GM15510 (cell line): ENCODE results near the gene TACR1.

Source experiments
- POLR2A ChIP-seq: IDR thresholded peaks from 3 replicates; pipeline ENCODE4 v1.6.1; 2011; ENCODE audit warnings: borderline replicate concordance; ENCODE audit not compliant: insufficient read length; ENCODE audit errors: extremely low read depth

TACR1 gene

GRCh38 chr2:75200140-75201096, 1.1 kb upstream of the TACR1 start:
- no peak for TF ChIP-seq POLR2A

GRCh38 chr2:75195076-75195691, 4.1 kb downstream of the TACR1 start:
- no peak for TF ChIP-seq POLR2A

- no peak for TF ChIP-seq POLR2A
Measured at GRCh38 chr2:75194184-75194868, 5.0 kb downstream of the TACR1 start.

- no peak for TF ChIP-seq POLR2A
Measured at GRCh38 chr2:75192496-75192895, 6.8 kb downstream of the TACR1 start.

- TF ChIP-seq POLR2A = no peak
Measured at GRCh38 chr2:75190271-75190990, 8.9 kb downstream of the TACR1 start.

GRCh38 chr2:75186821-75187220, 12.5 kb downstream of the TACR1 start:
- TF ChIP-seq POLR2A = no peak

GRCh38 chr2:75182606-75183005, 16.7 kb downstream of the TACR1 start:
- TF ChIP-seq POLR2A = no peak

- no peak for TF ChIP-seq POLR2A
Measured at GRCh38 chr2:75180476-75180875, 18.8 kb downstream of the TACR1 start.

GRCh38 chr2:75177427-75177826, 21.9 kb downstream of the TACR1 start:
- TF ChIP-seq POLR2A = no peak

- no peak for TF ChIP-seq POLR2A
Measured at GRCh38 chr2:75175456-75175855, 23.9 kb downstream of the TACR1 start.

- TF ChIP-seq POLR2A = no peak
Measured at GRCh38 chr2:75174981-75175380, 24.3 kb downstream of the TACR1 start.

GRCh38 chr2:75174519-75174918, 24.8 kb downstream of the TACR1 start:
- TF ChIP-seq POLR2A = no peak

- TF ChIP-seq POLR2A = no peak
Measured at GRCh38 chr2:75173740-75174139, 25.6 kb downstream of the TACR1 start.

GRCh38 chr2:75170889-75171288, 28.4 kb downstream of the TACR1 start:
- no peak for TF ChIP-seq POLR2A

- no peak for TF ChIP-seq POLR2A
Measured at GRCh38 chr2:75168186-75168585, 31.1 kb downstream of the TACR1 start.

GRCh38 chr2:75166491-75166890, 32.8 kb downstream of the TACR1 start:
- no peak for TF ChIP-seq POLR2A

- no peak for TF ChIP-seq POLR2A
Measured at GRCh38 chr2:75162897-75163296, 36.4 kb downstream of the TACR1 start.
